Pancreas (tissue), 10 donors: ENCODE measurements around the gene PER1. TPM values are rescaled to one million over a fixed set of nuclear protein-coding genes. Genes with fewer than 3 reads are reported as not detected.
"Not testable (repeated sequence)": the region's sequence is repeated elsewhere in the genome, so short reads cannot be mapped to it uniquely, and the experiment has no call there.

Experiments used
- ATAC-seq, 4 donors: fragments of 200-7000 bp; cut with Tn5 transposase; one replicate each; pipeline versions ENCODE4 v1.8.0 to v1.9.1; 2020; ENCODE audit warnings: mild to moderate bottlenecking in 4 of 4, moderate library complexity in 4 of 4
- DNase-seq, 6 donors: peaks; one replicate each; pipeline ENCODE4 v3.0.0-alpha.2; 2020
- FAIRE-seq: peaks from 2 replicates; lab custom pipeline; 2012; peaks lifted over from hg19 to GRCh38; lab: Jason Lieb, UNC
- H3K27ac ChIP-seq, 4 donors: fragments of 200-600 bp; sonication (generic); 1 replicate in 3 of 4; 2 replicates in 1 of 4; pipeline versions ENCODE4 v1.5.0 to v1.8.0; 2020
- H3K27me3 ChIP-seq, 4 donors: fragments of 200-600 bp; one replicate each; pipeline ENCODE4 v1.8.0; 2021
- H3K36me3 ChIP-seq, 3 donors: fragments of 200-600 bp; sonication (generic) in 1 of 3; one replicate each; pipeline versions ENCODE4 v1.5.0 to v1.8.0; 2020 to 2021
- H3K4me1 ChIP-seq, 3 donors: fragments of 200-600 bp; one replicate each; pipeline ENCODE4 v1.8.0; 2021
- H3K4me3 ChIP-seq, 4 donors: fragments of 200-600 bp; sonication (generic) in 2 of 4; one replicate each; pipeline versions ENCODE4 v1.5.0 to v1.8.0; 2020 to 2021
- H3K9me3 ChIP-seq, 4 donors: fragments of 200-600 bp; one replicate each; pipeline ENCODE4 v1.8.0; 2021
- CTCF ChIP-seq, 4 donors: fragments of 200-600 bp; sonication (generic) in 3 of 4; IDR thresholded peaks; one replicate each; pipeline versions ENCODE4 v1.5.0 to v1.8.0; 2021; ENCODE audit warnings: antibody characterized with exemption in 4 of 4
- WGBS, 2 donors: extraction: QIAGEN DNeasy Blood & Tissue Kit; methylation state at CpG; one replicate each; pipeline ENCODE4 v1.1.7; 2013; 5-methylcytosine and 5-hydroxymethylcytosine counted together
- intact Hi-C, 3 donors: fragments of 100-400 bp; cut with DNase I; formaldehyde crosslinking; loops; one replicate each; pipeline versions ENCODE4 v1.11.1 to v1.14.2; 2022
- polyA plus RNA-seq, 2 donors: library from polyadenylated mRNA; stranded (reverse); fragments of 200-250 nt; gene quantifications; one replicate each; pipeline ENCODE4 v1.2.3, GENCODE V29; 2013
- total RNA-seq, 6 donors: library from RNA; stranded (reverse); fragmentation: NEBNext Ultra II Directional in 4 of 6; extraction: Animal tissue kit (Norgen Biotek cat#: 25700) in 4 of 6; gene quantifications; one replicate each; pipeline versions ENCODE4 v1.2.1 to v1.2.4, GENCODE V29; 2021 to 2023
- donor health status: healthy with polysubstance abuse.
- donor health status: DM: no; HTN: no; CAD: no; lungs with moderate emphysema.
- donor health status: DM: no; HTN: no; CAD: no.
- donor health status: control.
- donor health status: control.
- donor health status: Bipolar disorder and iron deficiency.
- donor health status: DM: yes; HTN: yes; CAD: no.
- donor health status: DM: no; HTN: no; CAD: no.
- donor health status: DM: no; HTN: no; CAD: no.
- donor health status: DM: yes; HTN: yes; CAD: no.

PER1 gene
- total and polyA plus RNA-seq, 8 donors = 17.5 to 158 (median 95.1) TPM

- DNase-seq = peak in 3 of 6 donors; percentile 38 to 62 (median 52)
Observed at GRCh38 chr17:8175795-8176196, 23.6 kb upstream of the PER1 start.

GRCh38 chr17:8173871-8174322 lies 21.7 kb upstream of the PER1 start:
- TF ChIP-seq CTCF (IDR thresholded peaks at IDR 0.05) = no peak
- Histone ChIP-seq H3K4me1 (peaks cover 7 to 20% (median 7%) of the 10 kb centered on the region in 3 donors), H3K27ac (peak overlapping the region; percentile 85 to 97 (median 92)), H3K9me3 (no peaks in the 10 kb centered on the region), H3K4me3 (peak overlapping the region in 2 of 4 donors; percentile 37 to 41), H3K27me3 (no peaks in the 10 kb centered on the region), H3K36me3 (no peaks in the 10 kb centered on the region)
- DNase-seq = no peak
- WGBS, 2 donors = 1 to 2% methylated on average over 14 of the region's 14 CpGs
- intact Hi-C loops = no loop called here
- FAIRE-seq = no peak
- ATAC-seq = peak in 1 of 4 donors; percentile 7

More at GRCh38 chr17:8175795-8176196, 23.6 kb upstream of the PER1 start:
- ATAC-seq (peak in 3 of 4 donors; percentile 1 to 12 (median 4)), FAIRE-seq (no peak)
- Histone ChIP-seq H3K27me3 (no peaks in the 10 kb centered on the region), H3K4me3 (peak overlapping the region; percentile 23 to 58 (median 34)), H3K4me1 (peaks cover 7 to 20% (median 7%) of the 10 kb centered on the region in 3 donors), H3K9me3 (no peaks in the 10 kb centered on the region), H3K36me3 (no peaks in the 10 kb centered on the region), H3K27ac (peak overlapping the region; percentile 33 to 69 (median 54))
- WGBS, 2 donors = 16 to 17% methylated on average over 11 of the region's 11 CpGs
- no peak for TF ChIP-seq CTCF (IDR thresholded peaks at IDR 0.05)
- intact Hi-C loops = no loop called here

- no peaks in the 10 kb centered on the region for H3K36me3 ChIP-seq
- DNase-seq = peak in 5 of 6 donors; percentile 62 to 87 (median 80)
- intact Hi-C loops = no loop called here
- no peaks in the 10 kb centered on the region for H3K9me3 ChIP-seq
- peak; percentile 84 to 90 (median 88) for ATAC-seq
- peak; percentile 70 for FAIRE-seq
- H3K4me1 ChIP-seq = peaks cover 7 to 20% (median 7%) of the 10 kb centered on the region in 3 donors
- no peak for TF ChIP-seq CTCF (IDR thresholded peaks at IDR 0.05)
- H3K4me3 ChIP-seq = peak overlapping the region in 2 of 4 donors; percentile 37 to 41
- WGBS, 2 donors = 0% methylated on average over 23 of the region's 23 CpGs
- H3K27me3 ChIP-seq = no peaks in the 10 kb centered on the region
- peak overlapping the region; percentile 85 to 97 (median 92) for H3K27ac ChIP-seq
Observed at GRCh38 chr17:8173056-8173870, 21.1 kb upstream of the PER1 start.

GRCh38 chr17:8170186-8170585 lies 18.0 kb upstream of the PER1 start:
- 91 to 95% methylated on average over 19 of the region's 19 CpGs for WGBS, 2 donors
- H3K9me3 ChIP-seq, H3K36me3 ChIP-seq, H3K4me1 ChIP-seq, intact Hi-C loops, H3K27ac ChIP-seq, H3K27me3 ChIP-seq, H3K4me3 ChIP-seq, DNase-seq, ATAC-seq, FAIRE-seq: not testable (repeated sequence)

- no peak for TF ChIP-seq CTCF (IDR thresholded peaks at IDR 0.05)
- WGBS, 2 donors = 75 to 80% methylated on average over 3 of the region's 3 CpGs
- Histone ChIP-seq H3K27ac (no peak overlapping the region), H3K9me3 (no peaks in the 10 kb centered on the region), H3K36me3 (no peaks in the 10 kb centered on the region), H3K4me1 (peaks cover 9 to 11% (median 10%) of the 10 kb centered on the region in 3 donors), H3K4me3 (no peak overlapping the region), H3K27me3 (no peaks in the 10 kb centered on the region)
- FAIRE-seq (no peak), ATAC-seq (no peak), DNase-seq (no peak)
- intact Hi-C loops = no loop called here
Observed at GRCh38 chr17:8167526-8167925, 15.3 kb upstream of the PER1 start.
